ENCODE results near the gene FBXL17.

Gene FBXL17

DNA sequence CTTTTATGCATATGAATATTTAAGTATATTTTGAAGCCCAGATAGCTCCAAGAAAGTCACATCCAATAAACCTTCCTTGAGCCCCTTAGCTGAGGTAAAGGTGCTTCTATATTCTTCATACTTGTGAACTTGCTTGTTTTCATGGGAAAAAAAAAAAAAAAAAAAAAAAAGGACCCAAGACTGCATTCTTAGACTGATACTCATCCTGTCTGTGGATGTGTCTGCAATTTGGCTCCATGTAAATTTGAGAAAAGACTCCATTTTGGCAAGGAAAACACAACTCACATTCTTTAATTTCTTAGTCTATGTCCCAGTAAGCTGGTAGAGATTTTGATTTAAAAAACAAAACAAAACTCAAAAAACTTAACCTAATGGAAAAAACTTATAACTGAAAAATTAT lies 238.3 kb downstream of the FBXL17 start:
- H3K27me3 ChIP-seq (ENCODE audit: insufficient read depth, low read length, poor library complexity, severe bottlenecking): no peaks in the 10 kb centered on the region
- H4K20me1 ChIP-seq (ENCODE audit: insufficient read depth, low read length, poor library complexity, severe bottlenecking): no peaks in the 10 kb centered on the region
- no peaks in the 10 kb centered on the region for H3K36me3 ChIP-seq (ENCODE audit: insufficient read depth, low read length)
- H3K4me2 ChIP-seq (ENCODE audit: low read depth, low read length, poor library complexity, severe bottlenecking): no peak overlapping the region
- no peaks in the 10 kb centered on the region for H3K9me3 ChIP-seq (ENCODE audit: insufficient read depth, low read depth, low read length)
- H3K4me1 ChIP-seq (ENCODE audit: insufficient read depth, low read length, poor library complexity, severe bottlenecking): no peaks in the 10 kb centered on the region
- H3F3A ChIP-seq (ENCODE audit: low read depth): no peaks in the 10 kb centered on the region
- no peak overlapping the region for H2AFZ ChIP-seq (ENCODE audit: low read length)
- no peak overlapping the region for H3K9ac ChIP-seq (ENCODE audit: low read depth, low read length, poor library complexity, severe bottlenecking)
- H3K79me2 ChIP-seq (ENCODE audit: insufficient read depth, low read length): no peaks in the 10 kb centered on the region
- no peaks in the 10 kb centered on the region for H3K9me2 ChIP-seq (replicated peaks; ENCODE audit: low read depth, low read length)
- no peak overlapping the region for H3K4me3 ChIP-seq (ENCODE audit: low read length, poor library complexity, severe bottlenecking)
- no peak for TF ChIP-seq EZH2phosphoT487 (IDR thresholded peaks at IDR 0.05; ENCODE audit: borderline replicate concordance)
- TF ChIP-seq, protein P1, sequence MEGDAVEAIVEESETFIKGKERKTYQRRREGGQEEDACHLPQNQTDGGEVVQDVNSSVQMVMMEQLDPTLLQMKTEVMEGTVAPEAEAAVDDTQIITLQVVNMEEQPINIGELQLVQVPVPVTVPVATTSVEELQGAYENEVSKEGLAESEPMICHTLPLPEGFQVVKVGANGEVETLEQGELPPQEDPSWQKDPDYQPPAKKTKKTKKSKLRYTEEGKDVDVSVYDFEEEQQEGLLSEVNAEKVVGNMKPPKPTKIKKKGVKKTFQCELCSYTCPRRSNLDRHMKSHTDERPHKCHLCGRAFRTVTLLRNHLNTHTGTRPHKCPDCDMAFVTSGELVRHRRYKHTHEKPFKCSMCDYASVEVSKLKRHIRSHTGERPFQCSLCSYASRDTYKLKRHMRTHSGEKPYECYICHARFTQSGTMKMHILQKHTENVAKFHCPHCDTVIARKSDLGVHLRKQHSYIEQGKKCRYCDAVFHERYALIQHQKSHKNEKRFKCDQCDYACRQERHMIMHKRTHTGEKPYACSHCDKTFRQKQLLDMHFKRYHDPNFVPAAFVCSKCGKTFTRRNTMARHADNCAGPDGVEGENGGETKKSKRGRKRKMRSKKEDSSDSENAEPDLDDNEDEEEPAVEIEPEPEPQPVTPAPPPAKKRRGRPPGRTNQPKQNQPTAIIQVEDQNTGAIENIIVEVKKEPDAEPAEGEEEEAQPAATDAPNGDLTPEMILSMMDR (conservative IDR thresholded peaks at IDR 0.05; ENCODE audit: low read length): no peak

DNA sequence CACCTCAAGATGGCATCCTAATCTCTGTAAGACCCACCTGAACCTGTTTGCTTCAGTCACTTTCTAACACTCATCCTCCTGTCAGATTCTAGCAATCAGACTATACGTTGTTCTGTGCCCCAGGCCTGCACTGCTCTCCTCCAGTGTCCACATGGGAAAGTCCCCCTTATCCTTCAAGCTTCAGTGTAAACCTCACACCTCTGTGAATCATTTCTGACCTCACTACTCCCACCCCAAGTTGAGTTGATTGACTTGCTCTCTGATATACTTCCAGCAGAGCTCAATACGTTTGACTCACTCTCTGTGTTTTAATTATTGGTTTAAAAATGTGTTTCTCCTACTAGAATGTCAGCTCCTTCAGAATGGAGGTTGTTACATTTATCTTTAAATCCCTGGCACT lies 240.2 kb downstream of the FBXL17 start:
- Histone ChIP-seq H3K9ac (ENCODE audit: low read depth, low read length, poor library complexity, severe bottlenecking) (no peak overlapping the region), H3K4me3 (ENCODE audit: low read length, poor library complexity, severe bottlenecking) (no peak overlapping the region), H3K4me2 (ENCODE audit: low read depth, low read length, poor library complexity, severe bottlenecking) (no peak overlapping the region), H3K9me3 (ENCODE audit: insufficient read depth, low read depth, low read length) (no peaks in the 10 kb centered on the region), H3F3A (ENCODE audit: low read depth) (no peaks in the 10 kb centered on the region), H3K4me1 (ENCODE audit: insufficient read depth, low read length, poor library complexity, severe bottlenecking) (no peaks in the 10 kb centered on the region), H4K20me1 (ENCODE audit: insufficient read depth, low read length, poor library complexity, severe bottlenecking) (no peaks in the 10 kb centered on the region), H3K27me3 (ENCODE audit: insufficient read depth, low read length, poor library complexity, severe bottlenecking) (no peaks in the 10 kb centered on the region), H3K9me2 (replicated peaks; ENCODE audit: low read depth, low read length) (no peaks in the 10 kb centered on the region), H3K36me3 (ENCODE audit: insufficient read depth, low read length) (no peaks in the 10 kb centered on the region), H3K79me2 (ENCODE audit: insufficient read depth, low read length) (no peaks in the 10 kb centered on the region), H2AFZ (ENCODE audit: low read length) (no peak overlapping the region)
- no peak for TF ChIP-seq EZH2phosphoT487 (IDR thresholded peaks at IDR 0.05; ENCODE audit: borderline replicate concordance)
- TF ChIP-seq, protein P1 (conservative IDR thresholded peaks at IDR 0.05; ENCODE audit: low read length): no peak

DNA sequence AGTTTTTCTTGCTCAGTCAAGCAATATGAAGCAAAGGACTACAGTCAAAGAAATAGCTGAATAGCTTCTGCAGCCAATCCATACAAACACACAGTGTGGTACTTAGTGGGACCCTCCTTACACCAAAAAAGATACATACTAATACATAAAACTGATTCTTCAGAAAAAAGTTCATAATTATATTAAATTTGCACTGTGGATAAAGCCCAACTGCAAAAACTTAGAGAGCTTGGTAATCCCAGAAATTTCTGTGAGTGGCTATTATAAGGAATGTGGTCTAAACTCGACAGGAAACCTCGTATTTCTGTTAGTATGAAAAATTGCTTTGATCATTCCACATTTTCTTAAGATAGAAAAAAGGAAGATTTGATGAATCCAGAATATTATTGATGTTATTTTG lies 245.4 kb downstream of the FBXL17 start:
- no peaks in the 10 kb centered on the region for H3K36me3 ChIP-seq (ENCODE audit: insufficient read depth, low read length)
- H3K4me1 ChIP-seq (ENCODE audit: insufficient read depth, low read length, poor library complexity, severe bottlenecking): no peaks in the 10 kb centered on the region
- no peak overlapping the region for H3K4me2 ChIP-seq (ENCODE audit: low read depth, low read length, poor library complexity, severe bottlenecking)
- no peak overlapping the region for H2AFZ ChIP-seq (ENCODE audit: low read length)
- H3K27me3 ChIP-seq (ENCODE audit: insufficient read depth, low read length, poor library complexity, severe bottlenecking): no peaks in the 10 kb centered on the region
- no peaks in the 10 kb centered on the region for H3F3A ChIP-seq (ENCODE audit: low read depth)
- H3K79me2 ChIP-seq (ENCODE audit: insufficient read depth, low read length): no peaks in the 10 kb centered on the region
- no peak overlapping the region for H3K4me3 ChIP-seq (ENCODE audit: low read length, poor library complexity, severe bottlenecking)
- no peaks in the 10 kb centered on the region for H3K9me2 ChIP-seq (replicated peaks; ENCODE audit: low read depth, low read length)
- TF ChIP-seq EZH2phosphoT487 (IDR thresholded peaks at IDR 0.05; ENCODE audit: borderline replicate concordance): no peak
- TF ChIP-seq, protein P1 (conservative IDR thresholded peaks at IDR 0.05; ENCODE audit: low read length): no peak
- no peak overlapping the region for H3K9ac ChIP-seq (ENCODE audit: low read depth, low read length, poor library complexity, severe bottlenecking)
- H3K9me3 ChIP-seq (ENCODE audit: insufficient read depth, low read depth, low read length): no peaks in the 10 kb centered on the region
- H4K20me1 ChIP-seq (ENCODE audit: insufficient read depth, low read length, poor library complexity, severe bottlenecking): no peaks in the 10 kb centered on the region
